ENCODE measurements around the gene RSPH9.
"Not testable (repeated sequence)": the region's sequence is repeated elsewhere in the genome, so short reads cannot be mapped to it uniquely, and the experiment has no call there.

Gene RSPH9

DNA sequence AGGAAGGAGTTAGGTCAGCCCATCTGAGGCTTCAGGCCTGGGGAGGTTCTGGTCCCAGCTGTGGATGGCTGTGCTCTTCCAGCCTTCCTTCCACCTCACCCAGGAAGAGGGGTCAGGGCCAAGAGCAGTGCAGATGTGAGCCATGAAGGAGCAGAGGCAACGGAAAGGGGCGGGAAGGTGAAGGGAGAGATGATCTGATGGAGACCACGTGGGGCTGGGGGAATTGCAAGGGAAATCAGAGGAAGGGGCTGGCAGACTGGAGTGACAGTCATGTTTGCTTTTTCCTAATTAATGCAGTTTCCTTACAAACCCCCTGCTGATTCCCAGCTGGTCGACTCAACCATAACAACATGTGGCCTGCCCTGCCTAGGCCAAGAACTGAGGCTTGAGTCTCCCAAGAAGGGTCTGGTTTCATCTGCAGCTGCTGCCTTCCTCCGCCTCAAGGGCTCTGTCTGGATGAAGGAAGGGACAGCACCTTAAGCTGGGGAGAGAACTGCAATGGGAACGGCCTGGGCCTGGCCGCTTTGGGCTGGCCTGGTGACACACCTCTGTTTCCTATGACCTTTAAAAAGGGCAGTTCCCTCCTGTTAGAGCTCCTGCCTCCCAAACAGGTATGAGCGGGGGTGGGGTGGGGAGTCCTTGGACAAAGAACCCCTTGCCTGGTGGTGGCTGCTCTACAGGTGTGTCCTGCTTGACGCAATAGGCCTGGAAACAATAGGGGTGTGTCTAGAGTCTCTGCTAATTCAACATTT, 50.6 kb downstream of the RSPH9 start:
- Mint-ChIP-seq H3K9me3 (no peaks in the 10 kb centered on the region), H3K36me3 (ENCODE audit: low read depth) (no peaks in the 10 kb centered on the region), H3K27ac (peak overlapping the region; percentile 70 to 83 (median 74)), H3K4me3 (peak overlapping the region in 1 of 3 experiments; percentile 44), H3K27me3 (ENCODE audit: low read depth) (no peaks in the 10 kb centered on the region), H3K4me1 (peaks cover 52% of the 10 kb centered on the region)
- TF ChIP-seq, protein P1, sequence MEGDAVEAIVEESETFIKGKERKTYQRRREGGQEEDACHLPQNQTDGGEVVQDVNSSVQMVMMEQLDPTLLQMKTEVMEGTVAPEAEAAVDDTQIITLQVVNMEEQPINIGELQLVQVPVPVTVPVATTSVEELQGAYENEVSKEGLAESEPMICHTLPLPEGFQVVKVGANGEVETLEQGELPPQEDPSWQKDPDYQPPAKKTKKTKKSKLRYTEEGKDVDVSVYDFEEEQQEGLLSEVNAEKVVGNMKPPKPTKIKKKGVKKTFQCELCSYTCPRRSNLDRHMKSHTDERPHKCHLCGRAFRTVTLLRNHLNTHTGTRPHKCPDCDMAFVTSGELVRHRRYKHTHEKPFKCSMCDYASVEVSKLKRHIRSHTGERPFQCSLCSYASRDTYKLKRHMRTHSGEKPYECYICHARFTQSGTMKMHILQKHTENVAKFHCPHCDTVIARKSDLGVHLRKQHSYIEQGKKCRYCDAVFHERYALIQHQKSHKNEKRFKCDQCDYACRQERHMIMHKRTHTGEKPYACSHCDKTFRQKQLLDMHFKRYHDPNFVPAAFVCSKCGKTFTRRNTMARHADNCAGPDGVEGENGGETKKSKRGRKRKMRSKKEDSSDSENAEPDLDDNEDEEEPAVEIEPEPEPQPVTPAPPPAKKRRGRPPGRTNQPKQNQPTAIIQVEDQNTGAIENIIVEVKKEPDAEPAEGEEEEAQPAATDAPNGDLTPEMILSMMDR (IDR thresholded peaks at IDR 0.05; ENCODE audit: unreplicated experiment in 3 of 3) = no peak

DNA sequence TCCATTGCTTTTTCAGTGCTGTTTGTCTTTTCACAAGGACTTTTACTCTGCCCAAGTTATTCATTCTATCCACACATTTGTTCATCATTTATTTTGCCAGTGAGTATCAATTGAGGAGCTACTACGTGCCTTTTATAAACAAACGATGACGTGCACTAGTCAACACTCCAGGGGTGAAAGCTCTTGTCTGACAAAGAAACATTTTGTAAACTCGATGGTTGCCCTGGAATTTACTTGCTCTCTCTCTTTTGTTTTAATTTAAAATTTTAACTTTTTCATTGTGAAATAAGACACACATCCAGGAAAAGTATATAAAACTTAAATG, 51.1 kb downstream of the RSPH9 start:
- H3K4me1 Mint-ChIP-seq = peaks cover 52% of the 10 kb centered on the region
- TF ChIP-seq, protein P1 (IDR thresholded peaks at IDR 0.05; ENCODE audit: unreplicated experiment in 3 of 3) = no peak
- H3K36me3 Mint-ChIP-seq (ENCODE audit: low read depth) = no peaks in the 10 kb centered on the region
- no peaks in the 10 kb centered on the region for H3K9me3 Mint-ChIP-seq
- no peaks in the 10 kb centered on the region for H3K27me3 Mint-ChIP-seq (ENCODE audit: low read depth)
- H3K27ac Mint-ChIP-seq = peak overlapping the region; percentile 70 to 83 (median 74)
- peak overlapping the region in 1 of 3 experiments; percentile 34 for H3K4me3 Mint-ChIP-seq

DNA sequence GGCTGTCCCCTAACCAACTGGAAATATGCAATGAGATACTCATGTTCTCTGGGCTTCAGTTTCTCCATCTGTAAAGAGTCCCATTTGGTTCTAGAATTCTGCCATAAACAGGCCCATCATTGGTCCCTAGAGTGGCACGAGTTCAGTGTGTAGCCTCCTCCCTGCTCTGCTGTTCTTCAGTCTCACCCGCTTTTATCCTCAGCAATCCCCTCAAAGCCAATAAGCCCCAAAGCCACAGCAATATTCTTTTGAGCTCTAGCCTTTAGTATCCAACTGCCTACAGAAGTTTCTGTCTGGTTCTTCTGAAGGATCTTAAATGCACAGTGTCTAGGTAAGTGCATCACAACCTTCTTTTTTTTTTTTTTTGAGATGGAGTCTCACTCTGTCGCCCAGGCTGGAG, 52.6 kb downstream of the RSPH9 start:
- Mint-ChIP-seq H3K9me3 (no peaks in the 10 kb centered on the region), H3K4me3 (no peak overlapping the region), H3K36me3 (ENCODE audit: low read depth) (no peaks in the 10 kb centered on the region), H3K27me3 (ENCODE audit: low read depth) (no peaks in the 10 kb centered on the region), H3K4me1 (peaks cover 63% of the 10 kb centered on the region), H3K27ac (peak overlapping the region; percentile 85 to 93 (median 90))
- TF ChIP-seq, protein P1 (IDR thresholded peaks at IDR 0.05; ENCODE audit: unreplicated experiment in 3 of 3) = no peak

DNA sequence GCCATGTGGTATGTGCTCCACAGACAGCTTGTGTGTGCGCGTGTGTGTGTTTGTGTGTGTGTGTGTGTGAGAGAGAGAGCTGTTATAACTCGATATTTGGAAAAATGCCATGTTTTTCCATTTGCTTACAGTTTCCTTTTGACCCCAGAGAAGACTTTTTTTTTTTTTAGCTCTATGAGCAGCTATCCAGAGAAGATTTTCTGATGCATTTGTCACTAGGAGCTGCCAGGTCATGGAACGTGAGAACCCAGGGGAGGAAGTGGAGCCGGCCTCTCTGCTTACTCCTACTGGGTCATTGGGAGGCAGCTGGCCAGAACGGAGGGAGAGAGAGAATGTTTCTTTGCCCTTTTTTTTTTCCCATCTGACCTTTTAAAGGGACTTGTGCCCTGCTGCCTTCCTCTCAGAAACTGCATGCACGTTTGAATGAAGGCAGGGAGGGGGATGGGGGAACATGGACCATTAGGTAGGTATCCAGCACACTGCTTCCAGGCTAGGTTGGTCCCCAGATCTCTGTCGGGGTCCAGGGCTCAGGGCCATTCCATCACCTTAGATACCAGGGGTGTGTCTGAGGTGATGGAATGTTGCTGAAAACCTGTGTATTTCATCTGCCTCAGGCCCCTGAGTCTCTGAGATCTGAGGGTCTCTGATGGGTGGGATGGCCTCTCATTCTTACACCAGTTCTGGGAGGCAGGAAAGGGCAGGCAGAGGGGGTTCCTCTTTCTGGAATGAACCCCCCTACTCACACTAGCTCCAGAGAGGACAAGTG, 53.9 kb downstream of the RSPH9 start:
- Mint-ChIP-seq H3K36me3 (ENCODE audit: low read depth) (no peaks in the 10 kb centered on the region), H3K9me3 (no peaks in the 10 kb centered on the region), H3K27me3 (ENCODE audit: low read depth) (no peaks in the 10 kb centered on the region), H3K4me1 (peaks cover 76% of the 10 kb centered on the region), H3K27ac (peak overlapping the region; percentile 90 to 93 (median 92)), H3K4me3 (peak overlapping the region; percentile 12 to 53 (median 53))
- TF ChIP-seq, protein P1 (IDR thresholded peaks at IDR 0.05; ENCODE audit: unreplicated experiment in 3 of 3) = no peak

DNA sequence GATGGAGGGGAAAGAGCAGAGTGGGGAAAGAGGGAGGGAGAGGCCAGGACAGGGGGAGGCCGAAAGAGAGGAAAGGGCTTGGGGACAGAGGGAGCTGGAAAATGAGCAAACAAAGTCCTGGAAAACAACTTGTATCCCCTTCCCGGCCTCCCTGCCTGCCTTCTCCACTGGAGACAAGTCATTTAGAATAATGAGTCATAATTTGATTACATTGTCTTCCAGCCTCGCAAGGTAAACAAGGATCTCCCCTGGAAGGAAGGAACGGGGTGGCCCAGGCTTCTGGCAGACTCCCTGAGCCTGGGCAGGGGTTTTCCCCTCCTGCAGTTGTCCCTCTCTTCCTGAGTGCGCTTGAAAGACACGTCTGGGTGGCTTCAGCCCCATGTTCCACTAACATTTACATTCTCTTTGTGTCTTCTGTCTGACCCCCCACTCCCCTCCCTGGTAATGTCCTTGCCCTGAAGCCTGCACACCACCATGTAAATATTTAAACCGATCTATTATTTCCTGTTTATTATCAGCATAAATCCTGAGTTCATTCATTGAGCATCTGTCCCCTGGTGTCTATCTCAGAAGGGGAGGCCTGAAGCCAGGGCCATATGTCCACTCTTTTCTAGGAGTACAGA, 54.8 kb downstream of the RSPH9 start:
- no peaks in the 10 kb centered on the region for H3K36me3 Mint-ChIP-seq (ENCODE audit: low read depth)
- H3K27ac Mint-ChIP-seq = peak overlapping the region; percentile 81 to 93 (median 90)
- peaks cover 79% of the 10 kb centered on the region for H3K4me1 Mint-ChIP-seq
- no peaks in the 10 kb centered on the region for H3K27me3 Mint-ChIP-seq (ENCODE audit: low read depth)
- peak overlapping the region; percentile 11 to 25 (median 15) for H3K4me3 Mint-ChIP-seq
- TF ChIP-seq, protein P1 (IDR thresholded peaks at IDR 0.05; ENCODE audit: unreplicated experiment in 3 of 3) = no peak
- H3K9me3 Mint-ChIP-seq = no peaks in the 10 kb centered on the region

DNA sequence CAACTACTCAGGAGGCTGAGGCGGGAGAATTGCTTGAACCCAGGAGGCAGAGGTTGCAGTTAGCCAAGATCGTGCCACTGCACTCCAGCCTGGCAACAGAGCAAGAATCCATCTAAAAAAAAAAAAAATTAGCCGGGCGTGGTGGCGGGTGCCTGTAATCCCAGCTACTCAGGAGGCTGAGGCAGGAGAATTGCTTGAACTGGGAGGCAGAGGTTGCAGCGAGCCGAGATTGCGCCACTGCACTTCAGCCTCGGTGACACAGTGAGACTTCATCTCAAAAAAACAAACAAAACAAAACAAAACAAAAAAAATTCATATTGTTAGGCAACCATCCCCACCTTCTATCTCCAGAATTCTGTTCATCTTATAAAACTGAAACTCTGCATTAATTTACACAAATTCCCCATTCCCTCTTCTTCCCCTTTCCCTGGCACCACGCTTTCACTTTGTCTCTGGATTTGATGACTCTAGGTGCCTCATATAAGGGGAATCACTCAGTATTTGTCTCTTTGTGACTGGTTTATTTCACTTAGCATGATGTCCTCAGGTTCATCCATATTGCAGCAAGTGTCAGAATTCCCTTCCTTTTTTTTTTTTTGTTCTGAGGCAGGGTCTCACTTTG, 56.2 kb downstream of the RSPH9 start:
- not testable (repeated sequence) for H3K27me3 Mint-ChIP-seq (ENCODE audit: low read depth); H3K36me3 Mint-ChIP-seq (ENCODE audit: low read depth); H3K9me3 Mint-ChIP-seq
- Mint-ChIP-seq H3K4me3 (peak overlapping the region in 1 of 3 experiments; percentile 38), H3K4me1 (peaks cover 79% of the 10 kb centered on the region), H3K27ac (peak overlapping the region; percentile 63 to 88 (median 71))
